ENCODE results near the gene OR14A2. TPM values are rescaled to one million over a fixed set of nuclear protein-coding genes. Genes with fewer than 3 reads are reported as not detected.
"Not testable (repeated sequence)": the region's sequence is repeated elsewhere in the genome, so short reads cannot be mapped to it uniquely, and the experiment has no call there.

OR14A2 gene
- total RNA-seq (2014; rRNA removed; shearing (Covaris generic)) = not detected in 2 replicates

DNA sequence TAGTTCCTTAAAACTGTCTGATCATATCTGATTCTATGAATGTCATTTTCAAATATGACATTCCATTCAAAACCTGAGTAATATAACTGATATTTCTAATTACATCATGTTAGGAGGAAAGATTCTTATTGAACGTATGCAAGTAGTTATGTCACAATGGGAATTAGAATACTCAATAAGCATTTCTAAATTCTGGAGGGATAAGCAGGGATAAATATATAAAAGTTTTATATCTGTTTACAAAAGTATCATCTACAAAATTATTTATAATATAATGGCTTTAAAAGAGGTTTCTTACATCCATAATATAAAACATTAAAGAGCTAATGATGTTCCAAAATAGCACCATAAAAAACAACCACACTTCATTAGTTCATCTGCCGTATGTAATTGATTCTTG lies at the start of gene OR14A2:
Gene OR14A2 (minus strand): TSS at position 101 of the 400 bp plus-strand sequence.
- DNase-seq (ENCODE audit: low read depth) = no peak

DNA sequence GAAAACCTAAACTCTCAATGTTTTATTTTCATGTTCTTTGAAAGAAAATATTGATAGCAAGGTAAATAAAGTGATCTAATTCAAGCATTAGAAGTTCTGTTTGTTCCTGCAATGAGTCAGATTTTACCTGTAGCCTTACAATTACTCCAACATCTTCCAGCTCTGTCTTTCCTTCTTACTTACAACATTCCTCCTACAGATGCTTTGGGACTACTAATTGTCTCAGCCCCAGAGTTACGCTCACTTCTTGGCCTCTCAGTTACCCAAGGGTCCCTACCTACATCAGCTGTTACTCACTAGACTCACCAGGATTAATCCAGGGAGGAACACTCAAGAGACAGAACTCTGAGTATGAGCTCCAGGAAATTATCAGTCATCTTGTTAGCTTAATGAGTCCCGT lies 49.6 kb upstream of the OR14A2 start:
- DNase-seq (ENCODE audit: low read depth) = no peak

DNA sequence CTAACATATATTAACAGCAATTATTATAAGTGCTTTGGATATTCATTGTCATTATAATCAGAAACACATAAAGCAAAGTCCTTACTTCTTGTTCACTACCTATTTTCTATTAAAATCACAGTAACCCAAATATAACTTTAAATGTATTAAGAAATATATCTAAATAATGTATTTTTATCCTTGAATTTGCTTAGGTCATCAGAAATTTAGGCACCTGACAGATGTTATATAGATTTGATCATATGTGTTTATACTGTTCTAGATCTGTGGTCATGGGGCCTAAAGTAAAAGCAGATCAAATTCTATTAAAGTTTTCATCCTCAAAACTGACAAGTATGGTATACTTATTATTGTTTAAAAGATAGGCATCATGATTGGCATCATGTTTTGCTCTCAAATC lies 21.7 kb upstream of the OR14A2 start:
- no peak for DNase-seq (ENCODE audit: low read depth)

DNA sequence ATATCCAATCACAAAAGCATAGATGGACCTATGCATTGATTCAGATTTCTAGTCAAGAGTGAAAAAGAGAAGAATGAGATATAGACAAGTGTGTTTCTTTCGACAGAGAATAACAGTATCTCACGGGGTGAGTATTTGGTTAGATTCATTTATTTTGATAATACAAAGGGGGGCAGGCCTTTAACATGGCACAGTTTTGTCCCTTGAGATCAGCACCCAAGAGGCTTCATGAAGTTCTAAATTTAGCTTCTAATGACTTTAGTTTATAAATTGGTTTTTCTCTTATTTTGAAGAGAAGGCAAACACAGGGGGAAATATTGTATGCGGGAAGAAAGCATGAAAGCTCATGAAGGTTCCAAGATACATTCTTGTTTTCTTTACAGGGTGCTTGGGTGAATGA lies 12.5 kb upstream of the OR14A2 start, which contains the start of gene OR1C1:
Gene OR1C1 (minus strand): TSS at position 101 of the 400 bp plus-strand sequence. CDS start 2,150 bp downstream, outside the sequence.
- DNase-seq (ENCODE audit: low read depth) = no peak

DNA sequence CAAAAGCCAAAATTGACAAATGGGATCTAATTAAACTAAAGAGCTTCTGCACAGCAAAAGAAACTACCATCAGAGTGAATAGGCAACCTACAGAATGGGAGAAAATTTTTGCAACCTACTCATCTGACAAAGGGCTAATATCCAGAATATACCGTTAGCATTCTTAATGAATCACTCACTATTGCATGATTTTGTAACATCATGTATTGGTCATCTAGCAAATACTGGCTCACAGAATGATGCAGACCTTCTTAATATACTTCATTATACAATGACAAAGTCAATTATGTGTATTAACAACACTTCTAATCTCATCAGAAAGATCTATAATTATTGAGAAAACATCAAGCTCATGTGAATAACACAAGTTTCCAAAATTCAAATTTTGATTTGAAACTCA lies 6.4 kb upstream of the OR14A2 start:
- not testable (repeated sequence) for DNase-seq (ENCODE audit: low read depth)

DNA sequence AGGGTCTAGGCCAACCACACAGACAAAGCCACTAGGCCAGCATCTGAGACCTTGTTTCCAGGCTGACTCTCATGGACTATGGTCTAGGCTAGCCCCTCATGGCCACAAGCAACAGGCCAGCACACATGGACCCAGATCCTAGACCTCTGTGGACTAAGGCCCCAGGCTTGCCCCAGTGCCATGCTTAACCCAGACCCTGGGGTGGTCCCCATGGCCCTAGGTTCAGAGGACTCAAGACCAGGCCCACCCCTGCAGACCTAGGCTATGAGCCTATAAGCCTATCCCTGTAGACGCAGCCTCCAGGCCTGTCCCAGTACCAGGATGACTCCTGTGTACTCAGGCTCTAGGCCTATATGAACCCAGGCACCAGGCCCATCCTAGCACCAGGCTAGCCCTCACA lies 1.9 kb upstream of the OR14A2 start:
- no peak for DNase-seq (ENCODE audit: low read depth)

DNA sequence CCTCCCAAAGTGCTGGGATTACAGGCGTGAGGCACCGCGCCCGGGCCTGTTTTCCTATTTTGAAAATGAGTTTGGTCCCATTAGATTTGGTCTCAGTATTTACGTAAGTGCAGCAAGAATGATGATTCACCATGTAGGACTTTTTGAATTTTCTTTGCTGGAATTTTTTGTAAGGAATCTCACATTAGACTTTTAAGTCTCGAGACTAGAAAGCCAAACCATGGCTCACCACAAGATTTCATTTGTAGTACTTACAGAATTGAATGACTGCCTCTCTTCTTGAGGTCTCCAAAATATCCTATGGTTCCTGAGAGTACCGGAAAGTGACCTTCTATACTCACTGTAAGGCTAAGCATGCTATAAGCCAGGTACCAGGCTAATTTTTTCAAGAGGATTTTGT lies 325 bp downstream of the OR14A2 start:
- peak; percentile 49 for DNase-seq (ENCODE audit: low read depth)

DNA sequence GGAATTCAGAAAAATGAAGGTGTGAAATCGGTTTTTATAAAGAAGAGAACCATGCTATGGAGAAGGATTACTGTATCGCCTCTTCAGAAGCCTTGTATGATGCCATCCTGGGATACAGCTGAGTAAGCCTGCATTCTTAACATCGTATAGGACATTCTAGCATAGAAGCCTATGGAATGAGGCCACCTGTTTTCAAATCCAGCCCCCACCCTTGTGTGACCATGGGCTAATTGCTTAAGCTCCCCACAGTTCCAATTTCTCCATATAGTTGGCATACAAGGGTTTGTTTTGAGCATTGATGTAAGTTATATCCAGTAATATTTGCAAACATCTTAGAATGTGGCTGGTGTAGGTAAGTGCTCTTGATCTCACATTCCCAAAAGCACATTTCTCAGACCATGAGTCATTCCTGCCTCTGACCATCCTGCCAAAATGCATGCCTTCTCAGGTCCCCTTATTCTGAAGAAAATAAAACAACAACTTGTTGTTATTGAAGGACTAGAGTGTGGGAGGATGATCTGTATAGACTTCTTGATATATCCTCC lies 1.5 kb downstream of the OR14A2 start:
- peak; percentile 40 for DNase-seq (ENCODE audit: low read depth)

DNA sequence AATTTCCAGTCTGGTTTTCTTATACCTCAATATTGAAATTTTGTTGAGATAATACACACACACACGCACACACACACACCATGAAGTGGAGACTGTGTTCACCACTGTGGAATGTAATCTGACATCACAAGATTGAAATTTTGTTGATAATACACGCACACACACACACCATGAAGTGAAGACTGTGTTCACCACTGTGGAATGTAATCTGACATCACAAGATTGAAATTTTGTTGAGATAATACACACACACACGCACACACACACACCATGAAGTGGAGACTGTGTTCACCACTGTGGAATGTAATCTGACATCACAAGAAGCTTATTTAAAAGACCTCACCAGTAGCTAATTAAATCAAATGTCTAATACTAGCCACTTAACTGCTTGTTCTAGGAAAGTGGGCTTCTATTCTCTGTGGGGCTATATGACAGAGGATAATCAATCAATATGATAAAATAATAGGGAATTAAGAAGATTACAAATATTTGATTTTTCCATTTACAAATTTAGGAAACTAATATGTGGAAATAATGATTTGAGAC lies 5.7 kb downstream of the OR14A2 start:
- DNase-seq (ENCODE audit: low read depth) = peak; percentile 38

DNA sequence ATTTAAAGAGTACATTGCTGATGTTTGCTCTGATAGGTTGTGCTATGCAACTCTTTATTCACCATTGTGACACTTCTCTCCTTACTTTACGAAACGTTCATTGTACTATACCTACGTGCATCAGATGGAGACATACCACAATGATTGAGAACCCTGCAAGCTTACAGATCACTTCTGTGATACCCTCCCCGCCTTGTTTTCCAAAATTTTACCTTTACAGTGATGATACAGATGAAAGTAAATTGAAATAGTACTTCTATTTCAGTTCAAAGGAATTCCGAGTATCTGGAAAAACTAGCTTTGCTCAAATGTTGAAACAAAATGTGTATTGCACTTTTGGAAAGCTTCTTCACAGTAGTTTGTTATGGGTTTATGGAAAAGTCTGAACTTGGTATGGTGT lies 6.2 kb downstream of the OR14A2 start:
- no peak for DNase-seq (ENCODE audit: low read depth)

DNA sequence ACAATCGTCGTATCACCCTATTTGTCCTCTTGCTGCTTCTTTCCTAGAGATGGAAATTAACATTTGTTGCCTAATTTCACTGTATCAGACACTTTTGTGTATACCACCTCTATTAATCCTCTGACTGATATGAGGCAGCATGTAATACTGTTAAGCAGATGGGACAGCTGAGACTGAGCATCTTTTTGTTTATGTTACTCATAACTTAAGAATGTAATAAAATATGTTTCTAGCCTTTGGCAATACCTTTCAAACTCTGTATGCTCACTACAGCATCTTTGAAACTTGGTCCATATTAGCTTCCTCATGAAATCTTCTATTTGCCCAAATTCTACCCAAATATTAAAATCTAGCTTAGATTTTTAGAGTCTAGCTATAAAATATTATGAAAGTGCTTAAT lies 7.2 kb downstream of the OR14A2 start:
- peak; percentile 16 for DNase-seq (ENCODE audit: low read depth)

DNA sequence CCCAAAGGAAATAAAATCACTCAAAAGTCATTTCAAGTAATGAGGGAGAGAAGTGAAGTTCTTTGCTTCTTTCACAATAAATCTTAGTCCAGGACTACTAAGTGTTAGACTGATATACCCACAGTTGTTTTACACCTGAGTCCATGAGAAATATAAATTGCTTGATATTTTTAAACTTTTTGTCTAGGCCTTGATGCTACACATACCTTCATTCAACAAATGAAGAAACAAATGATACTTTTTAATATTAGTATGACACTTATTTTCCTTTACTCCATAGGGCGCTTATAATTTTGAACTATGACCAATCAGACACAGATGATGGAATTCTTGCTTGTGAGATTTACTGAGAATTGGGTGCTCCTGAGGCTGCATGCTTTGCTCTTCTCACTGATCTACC lies 9.6 kb downstream of the OR14A2 start, which contains the start of gene OR14K1:
Gene OR14K1 (plus strand): TSS at position 301 of the 400 bp plus-strand sequence. CDS start 0 bp downstream, at position 301.
- DNase-seq (ENCODE audit: low read depth) = no peak

DNA sequence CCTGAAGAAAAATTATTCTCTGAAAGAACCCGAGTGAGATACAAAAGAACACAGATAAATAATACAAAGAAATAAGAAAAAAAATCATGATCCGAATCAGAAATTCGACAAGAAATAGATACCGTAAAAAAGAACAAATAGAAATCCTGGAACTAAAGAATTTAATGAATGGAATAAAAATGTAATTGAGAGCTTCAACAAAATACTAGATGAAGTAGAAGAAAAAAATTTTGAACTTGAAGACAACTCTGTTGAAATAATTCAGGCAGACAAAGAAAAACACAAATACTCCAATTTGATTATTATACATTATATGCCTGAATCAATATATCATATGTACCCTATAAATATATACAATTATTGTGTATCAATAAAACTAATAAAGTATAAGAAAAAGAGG lies 26.7 kb downstream of the OR14A2 start:
- DNase-seq (ENCODE audit: low read depth) = no peak

DNA sequence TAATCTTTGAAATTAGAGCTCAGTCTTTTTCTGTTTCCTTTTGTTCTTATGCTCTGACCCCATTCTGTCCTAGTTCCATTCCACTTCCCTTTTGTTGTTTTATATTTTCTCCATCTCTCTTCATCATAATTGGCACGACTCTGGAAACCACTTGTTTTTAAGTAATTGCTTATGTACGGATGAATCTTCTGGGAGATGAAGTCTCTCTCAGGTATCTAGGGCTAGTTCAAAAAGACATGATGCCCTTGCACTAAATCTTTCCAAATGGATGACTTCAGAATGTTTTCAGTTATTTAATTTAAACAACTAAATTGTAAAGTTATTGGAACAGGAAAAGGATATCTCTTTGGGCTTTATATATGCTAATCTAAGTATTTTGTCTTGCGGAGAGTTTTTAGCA lies 31.4 kb downstream of the OR14A2 start, which contains the start of gene OR6F1:
Gene OR6F1 (minus strand): TSS at position 101 of the 400 bp plus-strand sequence. CDS start 3,891 bp downstream, outside the sequence.
- DNase-seq (ENCODE audit: low read depth) = no peak

DNA sequence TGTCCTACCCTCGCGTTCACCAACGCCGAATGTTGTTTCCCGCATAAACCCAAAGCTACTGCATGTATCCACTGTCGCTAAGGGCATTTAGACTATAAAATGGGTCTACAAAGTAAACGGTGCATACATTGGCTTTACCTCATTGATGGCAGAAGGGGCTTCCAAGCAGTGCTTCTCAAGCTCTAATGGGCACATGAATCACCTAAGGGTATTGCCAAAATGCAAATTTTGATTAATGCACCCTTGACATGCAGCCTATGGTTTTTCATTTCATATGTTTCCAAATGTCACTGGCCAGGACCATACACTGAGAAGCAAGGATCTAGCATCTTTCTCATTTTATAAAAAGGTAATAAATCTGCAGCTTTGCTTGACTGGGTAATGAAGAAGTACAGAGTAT lies 34.2 kb downstream of the OR14A2 start:
- DNase-seq (ENCODE audit: low read depth) = no peak

DNA sequence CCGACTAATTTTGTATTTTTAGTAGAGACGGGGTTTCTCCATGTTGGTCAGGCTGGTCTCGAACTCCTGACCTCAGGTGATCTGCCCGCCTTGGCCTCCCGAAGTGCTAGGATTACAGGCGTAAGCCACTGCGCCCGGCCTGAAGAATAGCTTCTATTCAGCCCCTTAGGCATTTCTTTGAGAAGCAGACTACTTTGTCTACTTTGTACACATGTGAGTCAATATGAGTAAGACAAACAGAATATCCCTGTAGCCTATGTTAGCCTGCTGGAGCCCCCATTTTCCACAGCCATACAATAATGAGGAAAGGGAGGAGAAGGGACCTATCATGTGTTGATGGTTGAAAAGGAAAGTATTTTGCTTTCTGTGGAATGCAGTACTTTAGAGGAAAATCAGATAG lies 37.3 kb downstream of the OR14A2 start:
- not testable (repeated sequence) for DNase-seq (ENCODE audit: low read depth)

DNA sequence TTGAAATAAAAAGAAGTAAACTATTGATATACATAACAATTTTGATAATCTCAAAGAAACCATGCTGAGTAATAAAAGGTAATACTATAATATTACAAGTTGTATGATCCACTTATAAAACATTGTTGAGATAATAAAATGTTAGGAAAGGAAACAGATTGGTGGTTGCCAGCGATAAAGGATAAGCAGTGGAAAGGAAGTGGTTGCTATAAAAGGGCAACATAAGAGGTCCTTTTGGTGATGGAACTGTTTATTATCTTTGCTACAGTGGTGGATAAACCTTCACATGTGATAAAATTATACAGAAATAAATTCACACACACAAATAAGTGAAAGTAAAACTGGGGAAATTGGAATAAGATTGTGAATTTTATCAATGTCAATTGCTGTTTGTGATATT lies 46.6 kb downstream of the OR14A2 start:
- no peak for DNase-seq (ENCODE audit: low read depth)

DNA sequence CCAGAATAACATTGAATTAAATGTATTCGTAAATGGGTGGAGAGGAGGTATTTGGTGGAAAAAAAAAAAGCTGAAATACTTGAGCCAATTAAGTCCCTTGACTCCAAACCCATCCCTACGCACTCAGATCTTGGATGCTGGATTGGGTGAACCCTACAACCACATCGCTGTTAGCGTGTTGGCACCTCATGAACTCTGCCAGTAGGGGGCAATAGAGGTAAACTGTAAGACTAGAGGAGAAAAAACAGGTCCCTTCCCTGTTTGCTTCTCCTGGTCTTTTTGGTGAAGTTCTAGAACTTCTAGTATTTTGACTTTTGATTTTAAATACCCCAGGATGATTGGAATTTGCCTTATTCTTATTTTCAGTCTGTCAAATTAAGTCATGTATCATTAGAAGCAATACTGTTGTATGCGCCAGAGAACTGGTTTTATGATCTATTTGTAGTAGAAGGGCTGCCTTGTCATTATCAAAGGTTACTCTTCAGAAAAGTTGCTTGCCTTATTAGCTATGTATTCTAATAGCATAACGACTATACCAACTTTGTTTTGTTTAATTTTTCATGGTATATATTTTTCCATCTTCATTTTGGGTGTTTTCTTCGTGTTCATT lies 66.5 kb downstream of the OR14A2 start:
- peak; percentile 29 for DNase-seq (ENCODE audit: low read depth)

DNA sequence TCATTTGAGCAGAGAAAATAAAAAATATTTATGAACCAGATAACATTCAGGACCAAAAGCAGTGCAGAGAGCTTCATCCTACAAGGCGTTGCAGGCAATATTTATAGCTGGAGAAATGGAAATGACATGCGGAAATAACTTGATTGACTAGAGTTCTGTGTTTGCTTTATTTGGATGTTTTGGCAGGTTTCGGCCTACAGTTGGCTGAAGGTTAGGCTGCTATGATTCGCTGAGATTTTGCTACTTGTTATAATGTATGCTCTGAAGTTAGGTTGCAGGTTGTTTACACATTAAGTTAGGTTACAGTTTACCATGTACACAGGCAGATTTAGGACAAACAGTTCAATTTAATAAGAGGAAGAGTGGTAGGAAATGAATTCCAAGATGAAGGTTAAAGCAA lies 67.8 kb downstream of the OR14A2 start:
- DNase-seq (ENCODE audit: low read depth) = no peak

DNA sequence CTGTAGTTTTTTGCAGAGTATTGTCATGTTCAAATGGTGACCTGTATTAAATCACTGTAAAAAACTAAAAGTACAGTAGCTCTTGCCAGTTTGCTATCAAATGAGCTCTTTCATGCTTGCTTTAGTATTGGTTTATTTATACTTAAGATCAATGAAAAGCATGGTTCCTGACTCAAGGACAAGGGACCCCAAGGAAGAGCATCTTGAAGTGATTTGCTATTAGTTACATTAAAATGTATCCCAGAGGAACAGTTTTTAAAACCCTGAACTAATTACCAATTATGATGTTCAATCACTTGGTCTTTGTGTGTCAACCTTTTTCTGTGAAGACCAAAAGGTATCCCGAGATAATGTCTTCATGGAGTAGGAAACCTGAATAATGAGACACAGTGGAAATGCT lies 68.3 kb downstream of the OR14A2 start, which contains the start of gene OR13G1:
Gene OR13G1 (minus strand): TSS at position 101 of the 400 bp plus-strand sequence. CDS start 6,698 bp downstream, outside the sequence.
- no peak for DNase-seq (ENCODE audit: low read depth)

Data from M059J (cell line).